HepG2 (cell line): Measurements from ENCODE around the gene FGFR2. TPM values are rescaled to one million over a fixed set of nuclear protein-coding genes. Genes with fewer than 3 reads are reported as not detected.

Experiments
- GFI1 ChIP-seq: sonication (generic); formaldehyde crosslinking; IDR thresholded peaks from 2 replicates; pipeline ENCODE4 v1.5.0; 2020; ENCODE audit warnings: missing genetic modification reagents, mild to moderate bottlenecking, borderline replicate concordance
- JUNB ChIP-seq: sonication (generic); formaldehyde crosslinking; IDR thresholded peaks from 2 replicates; pipeline ENCODE4 v1.8.0; 2022; ENCODE audit warnings: missing genetic modification reagents, mild to moderate bottlenecking, borderline replicate concordance
- KDM4B ChIP-seq: sonication (generic); formaldehyde crosslinking; IDR thresholded peaks from 2 replicates; pipeline ENCODE4 v1.4.0; 2020; ENCODE audit warnings: missing genetic modification reagents
- POLR2A ChIP-seq, 2 experiments: IDR thresholded peaks; 2 replicates each; pipeline ENCODE4 v1.6.1; 2011; ENCODE audit warnings: low read depth in 2 of 2, low read length in 2 of 2, mild to moderate bottlenecking in 1 of 2, moderate library complexity in 1 of 2; ENCODE audit not compliant: insufficient read depth in 1 of 2
- SIX4 ChIP-seq: sonication (generic); formaldehyde crosslinking; IDR thresholded peaks from 2 replicates; pipeline ENCODE4 v1.4.0; 2020; ENCODE audit warnings: missing genetic modification reagents
- SNAPC2 ChIP-seq: sonication (generic); formaldehyde crosslinking; IDR thresholded peaks from 2 replicates; pipeline ENCODE4 v1.8.1; 2022; ENCODE audit warnings: mild to moderate bottlenecking, missing genetic modification reagents
- SOX6 ChIP-seq, 2 experiments: fragments of 450-650 bp in 1 of 2; sonication (generic) in 1 of 2; formaldehyde crosslinking in 1 of 2; IDR thresholded peaks; 2 replicates each; pipeline versions ENCODE4 v1.4.0 to v1.6.1; 2017 to 2020; ENCODE audit warnings: antibody characterized with exemption in 1 of 2, mild to moderate bottlenecking in 1 of 2, missing genetic modification reagents in 1 of 2
- SRSF9 ChIP-seq: fragments of 200-400 bp; formaldehyde crosslinking; IDR thresholded peaks from 2 replicates; pipeline ENCODE4 v1.6.1; 2018; ENCODE audit warnings: borderline replicate concordance, mild to moderate bottlenecking, low read depth, low read length; ENCODE audit not compliant: insufficient read depth, poor library complexity, severe bottlenecking
- THAP9 ChIP-seq: sonication (generic); formaldehyde crosslinking; IDR thresholded peaks from 2 replicates; pipeline ENCODE4; 2020; ENCODE audit warnings: missing genetic modification reagents, mild to moderate bottlenecking, borderline replicate concordance
- XRCC5 ChIP-seq: fragments of 200-400 bp; formaldehyde crosslinking; optimal IDR thresholded peaks from 2 replicates; pipeline ENCODE3; 2017; ENCODE audit warnings: mild to moderate bottlenecking, low read length
- ZGPAT ChIP-seq: IDR thresholded peaks from 2 replicates; pipeline ENCODE4 v1.6.1; 2016; ENCODE audit warnings: mild to moderate bottlenecking
- ZNF615 ChIP-seq: sonication (generic); formaldehyde crosslinking; IDR thresholded peaks from 2 replicates; pipeline ENCODE4 v1.5.0; 2020; ENCODE audit warnings: mild to moderate bottlenecking, missing genetic modification reagents, borderline replicate concordance
- ZNF672 ChIP-seq: sonication (generic); formaldehyde crosslinking; IDR thresholded peaks from 2 replicates; pipeline ENCODE4 v1.8.1; 2022; ENCODE audit warnings: missing genetic modification reagents
- polyA plus RNA-seq, 8 experiments: library from polyadenylated mRNA; depleted of rRNA in 3 of 8; stranded (reverse) in 7 of 8; unstranded in 1 of 8; fragments of >200 nt; fragmentation: Illumina TruSeq in 4 of 8; extraction: Trizol in 4 of 8; gene quantifications; 2 replicates each; pipeline versions ENCODE4 v1.2.1 to v1.2.3, GENCODE V29; 2011 to 2016; ENCODE audit warnings: low read depth in 4 of 8, missing spikeins in 1 of 8, mixed read lengths in 1 of 8; ENCODE audit not compliant: insufficient read depth in 1 of 8
- total RNA-seq, 5 experiments: library from RNA; depleted of rRNA; stranded (reverse); fragments of >200 nt; fragmentation: Illumina TruSeq; extraction: Trizol; gene quantifications; 2 replicates each; pipeline ENCODE4 v1.2.3, GENCODE V29; 2016; ENCODE audit warnings: low read depth in 1 of 5

Gene FGFR2
- total and polyA plus RNA-seq, 2 of the 13 experiments (the other 11 are each of a cell fraction or from before 2014, with no cell fraction given) = 1.6 to 2.6 TPM

- TF ChIP-seq SRSF9 (no peak), SOX6 (IDR thresholded peaks at IDR 0.05) (no peak), SOX6 (CRISPR knock-in tag; IDR thresholded peaks at IDR 0.05) (peak; percentile 80), ZNF672 (no peak), SNAPC2 (CRISPR knock-in tag) (no peak), KDM4B (CRISPR knock-in tag) (no peak), POLR2A (IDR thresholded peaks at IDR 0.05; ENCODE audit: insufficient read depth in 1 of 2, low read depth in 2 of 2, low read length in 2 of 2) (no peak), XRCC5 (no peak), THAP9 (no peak), SIX4 (CRISPR knock-in tag) (0 out of 2 replicates have a peak, but pooled peaks have one; percentile 30), ZNF615 (CRISPR knock-in tag) (no peak), GFI1 (CRISPR knock-in tag) (peak; percentile 20; the same call in 1 of the 2 replicates), JUNB (CRISPR knock-in tag) (no peak), ZGPAT (CRISPR knock-in tag) (no peak)
Measured at GRCh38 chr10:121436630-121437341, 161.5 kb downstream of the FGFR2 start (continued).
